Left renal cortex interstitium (tissue), 4 donors: ENCODE data around the gene NECTIN2. TPM values are rescaled to one million over a fixed set of nuclear protein-coding genes. Genes with fewer than 3 reads are reported as not detected.

ENCODE experiments used
- polyA plus RNA-seq, 4 donors: library from polyadenylated mRNA; unstranded; fragments of 120-200 nt; gene quantifications; one replicate each; pipeline ENCODE4 v1.2.1, GENCODE V29; 2013; ENCODE audit not compliant: insufficient read length in 4 of 4

The NECTIN2 gene
- polyA plus RNA-seq, 4 donors, result 150 to 188 (median 163) TPM

Other genes starting within 250 kb of the NECTIN2 start
- gene IGSF23, start 232.7 kb upstream of the NECTIN2 start, polyA plus RNA-seq, result 1 to 10 TPM in 3 of 4 donors, under 1 TPM in 1; 0.99 to 1.7 (median 1.4) TPM
- 10 to 100 TPM; 27.4 to 42.7 (median 33.1) TPM for gene PVR, start 202.4 kb upstream of the NECTIN2 start, polyA plus RNA-seq
- gene CEACAM19, start 174.8 kb upstream of the NECTIN2 start, polyA plus RNA-seq, result 10 to 100 TPM in 3 of 4 donors, 1 to 10 TPM in 1; 9.1 to 30.9 (median 20.1) TPM
- gene CEACAM16, start 147.1 kb upstream of the NECTIN2 start, polyA plus RNA-seq, result not detected
- gene BCL3, start 97.6 kb upstream of the NECTIN2 start, polyA plus RNA-seq, result 1 to 10 TPM; 5.3 to 10.0 (median 8.8) TPM
- 1 to 10 TPM; 5.0 to 7.8 (median 6.9) TPM for gene CBLC, start 68.4 kb upstream of the NECTIN2 start, polyA plus RNA-seq
- gene BCAM, start 37.2 kb upstream of the NECTIN2 start, polyA plus RNA-seq, result 100 to 1,000 TPM; 409 to 745 (median 689) TPM
- 10 to 100 TPM; 40.5 to 59.2 (median 49.0) TPM for gene TOMM40, start 45.0 kb downstream of the NECTIN2 start, polyA plus RNA-seq
- 100 to 1,000 TPM; 315 to 432 (median 415) TPM for gene APOE, start 59.5 kb downstream of the NECTIN2 start, polyA plus RNA-seq
- 10 to 100 TPM in 2 of 4 donors, 1 to 10 TPM in 2; 8.7 to 26.2 (median 10.1) TPM for gene APOC1, start 68.3 kb downstream of the NECTIN2 start, polyA plus RNA-seq
- gene APOC4, start 95.9 kb downstream of the NECTIN2 start, polyA plus RNA-seq, result under 1 TPM in 1 of 4 donors, not detected in 3; 0.51 TPM
- 10 to 100 TPM in 2 of 4 donors, 1 to 10 TPM in 2; 5.5 to 21.4 (median 8.5) TPM for gene APOC2, start 99.8 kb downstream of the NECTIN2 start, polyA plus RNA-seq
- 100 to 1,000 TPM; 112 to 140 (median 116) TPM for gene CLPTM1, start 109.1 kb downstream of the NECTIN2 start, polyA plus RNA-seq
- 1 to 10 TPM; 4.0 to 7.4 (median 6.8) TPM for gene RELB, start 155.2 kb downstream of the NECTIN2 start, polyA plus RNA-seq
- 10 to 100 TPM; 56.3 to 89.1 (median 73.0) TPM for gene CLASRP, start 192.7 kb downstream of the NECTIN2 start, polyA plus RNA-seq
- gene ZNF296, start 230.2 kb downstream of the NECTIN2 start, polyA plus RNA-seq, result 1 to 10 TPM in 3 of 4 donors, under 1 TPM in 1; 0.35 to 2.3 (median 1.6) TPM
- 10 to 100 TPM; 19.2 to 25.0 (median 22.6) TPM for gene GEMIN7, start 233.0 kb downstream of the NECTIN2 start, polyA plus RNA-seq
- 10 to 100 TPM; 19.4 to 36.6 (median 32.4) TPM for gene PPP1R37, start 246.9 kb downstream of the NECTIN2 start, polyA plus RNA-seq